GM18520 (cell line): Measurements from ENCODE around the gene EML2.
"Not testable (repeated sequence)": the region's sequence is repeated elsewhere in the genome, so short reads cannot be mapped to it uniquely, and the experiment has no call there.

Source experiments
- ATAC-seq: cut with Tn5 transposase; IDR thresholded peaks from one replicate; pipeline ENCODE4 v1.9.1; 2021; ENCODE audit not compliant: unreplicated experiment

The EML2 gene

DNA sequence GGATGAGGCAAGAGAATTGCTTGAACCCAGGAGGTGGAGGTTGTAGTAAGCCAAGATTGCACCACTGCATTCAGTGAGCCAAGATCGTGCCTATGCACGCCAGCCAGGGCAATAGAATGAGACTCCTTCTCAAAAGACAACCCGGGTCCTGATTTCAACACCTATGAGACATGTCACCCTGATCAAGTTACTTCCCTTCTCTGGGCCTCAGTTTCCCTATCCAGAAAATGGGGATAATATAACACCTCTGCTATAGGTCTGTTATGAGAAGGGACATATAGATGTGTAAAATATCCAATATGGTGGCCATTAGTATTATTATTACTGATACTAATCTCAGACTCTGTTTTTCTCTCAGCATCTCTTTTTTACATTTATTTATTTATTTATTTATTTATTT is 15.9 kb upstream of the EML2 start:
- ATAC-seq: no peak

DNA sequence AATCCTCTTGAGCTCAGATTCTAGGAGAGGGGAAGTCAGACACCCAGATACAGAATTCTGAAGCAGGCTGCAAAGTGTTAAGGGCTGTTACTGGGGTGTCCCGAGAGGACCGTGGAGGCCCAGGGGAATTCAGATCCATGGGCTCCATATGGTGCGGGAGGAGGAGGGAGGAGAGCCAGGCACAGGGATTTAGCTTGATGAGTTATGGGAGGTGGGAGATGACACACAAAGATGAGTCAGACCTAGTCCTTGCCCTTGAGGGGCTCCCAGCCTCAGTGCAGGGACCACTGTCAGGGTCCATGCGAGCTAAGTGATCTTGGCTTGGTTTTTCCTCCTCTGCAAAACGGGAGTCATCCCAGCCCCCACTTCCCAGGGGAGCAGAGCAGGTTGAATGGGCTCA is 14.4 kb upstream of the EML2 start:
- no peak for ATAC-seq

DNA sequence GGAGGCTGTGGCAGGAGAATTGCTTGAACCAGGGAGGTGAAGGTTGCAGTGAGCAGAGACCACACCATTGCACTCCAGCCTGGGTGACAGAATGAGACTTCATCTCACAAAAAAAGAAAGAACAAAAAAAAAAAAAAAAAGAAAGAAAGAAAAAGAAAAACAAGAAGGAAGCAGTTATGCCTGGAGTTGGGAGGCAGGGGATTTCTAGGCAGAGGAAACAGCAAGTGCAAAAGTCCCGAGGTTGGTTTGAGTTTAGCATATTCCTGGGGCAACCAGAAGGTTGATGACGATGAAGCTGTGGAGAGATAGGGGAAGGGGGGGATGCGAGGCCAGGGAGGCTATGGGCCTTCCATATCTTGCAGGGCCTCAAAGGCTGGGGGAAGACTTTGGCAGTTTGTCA is 11.5 kb upstream of the EML2 start:
- no peak for ATAC-seq

DNA sequence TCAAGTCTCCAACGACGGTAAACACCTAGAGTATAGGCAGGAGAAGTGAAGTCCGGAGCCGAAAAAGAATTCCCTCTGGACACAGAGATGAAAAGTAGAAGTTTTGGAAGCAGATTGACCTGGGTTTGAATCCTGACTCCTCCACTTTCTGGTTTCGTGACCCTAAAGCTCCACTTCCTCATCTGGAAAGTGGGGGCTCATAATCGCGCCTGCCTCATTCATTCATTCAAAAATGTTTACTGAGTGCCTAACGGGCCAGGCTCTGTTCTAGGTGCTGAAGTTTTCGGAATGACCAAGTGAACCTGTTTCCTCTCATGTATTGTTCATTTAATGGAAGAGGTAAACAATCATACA is 7.1 kb upstream of the EML2 start:
- no peak for ATAC-seq

DNA sequence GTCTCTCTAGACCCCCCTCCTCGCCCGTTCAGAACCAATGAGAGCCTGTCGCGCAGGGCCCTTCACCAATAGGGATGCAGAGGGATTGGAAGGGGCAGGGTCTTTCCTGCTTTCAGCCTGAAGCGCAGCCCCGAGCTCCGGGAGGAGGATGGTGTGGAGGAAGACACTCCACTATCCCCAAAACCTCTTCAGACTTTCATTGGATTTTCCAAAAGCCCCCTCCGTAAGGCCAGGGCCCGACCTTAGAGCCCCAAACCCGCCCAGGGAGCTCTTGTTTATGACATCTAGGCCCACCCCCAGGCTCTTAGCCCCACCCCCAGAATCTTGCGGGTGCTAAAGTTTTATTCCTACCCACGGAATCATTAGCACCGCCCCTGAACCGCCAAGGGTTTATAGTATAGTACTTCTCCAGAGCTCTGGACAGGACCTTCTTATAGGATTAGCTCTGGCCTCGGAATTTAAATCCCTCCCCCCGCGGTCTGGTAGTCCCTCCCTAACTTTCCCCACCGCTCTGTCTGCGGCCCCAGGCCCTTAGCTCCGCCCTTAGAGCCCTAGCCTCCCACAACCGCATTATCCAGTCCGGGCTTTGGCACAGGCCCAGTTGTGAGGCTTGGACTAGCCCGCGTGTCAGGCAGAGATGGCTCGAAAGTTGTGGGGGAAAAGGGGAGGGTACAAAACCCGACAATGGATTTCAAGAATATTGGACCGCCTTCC is 6.6 kb upstream of the EML2 start:
- ATAC-seq: peak; percentile 25

DNA sequence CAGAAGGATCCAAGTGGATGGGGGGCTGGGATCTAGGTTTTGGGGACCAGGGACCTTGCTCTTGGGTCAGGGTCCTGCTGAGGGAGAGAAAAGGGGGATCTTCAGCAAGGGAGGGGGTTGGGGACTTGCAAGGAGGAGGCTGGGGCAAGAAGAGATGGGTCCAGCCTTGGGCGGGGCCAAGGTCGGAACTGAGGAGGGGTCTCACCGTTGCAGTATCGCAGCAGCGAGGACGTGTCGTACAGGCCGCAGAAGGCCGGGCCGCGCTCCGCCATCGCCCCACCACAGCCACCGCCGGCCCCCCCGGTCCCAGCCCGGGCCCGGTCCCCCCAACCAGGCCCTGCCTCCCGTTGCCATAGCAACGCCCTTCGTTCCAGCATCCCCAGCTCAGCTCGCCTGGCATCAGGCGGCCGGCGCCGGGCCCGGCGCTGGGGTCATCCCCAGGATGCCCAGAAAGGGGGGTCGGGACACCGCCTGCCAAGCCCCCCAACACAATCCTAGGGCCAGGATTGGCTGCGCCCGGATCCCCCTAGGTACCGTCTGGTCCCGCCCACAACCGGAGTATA is 6.0 kb upstream of the EML2 start:
- ATAC-seq: no peak

DNA sequence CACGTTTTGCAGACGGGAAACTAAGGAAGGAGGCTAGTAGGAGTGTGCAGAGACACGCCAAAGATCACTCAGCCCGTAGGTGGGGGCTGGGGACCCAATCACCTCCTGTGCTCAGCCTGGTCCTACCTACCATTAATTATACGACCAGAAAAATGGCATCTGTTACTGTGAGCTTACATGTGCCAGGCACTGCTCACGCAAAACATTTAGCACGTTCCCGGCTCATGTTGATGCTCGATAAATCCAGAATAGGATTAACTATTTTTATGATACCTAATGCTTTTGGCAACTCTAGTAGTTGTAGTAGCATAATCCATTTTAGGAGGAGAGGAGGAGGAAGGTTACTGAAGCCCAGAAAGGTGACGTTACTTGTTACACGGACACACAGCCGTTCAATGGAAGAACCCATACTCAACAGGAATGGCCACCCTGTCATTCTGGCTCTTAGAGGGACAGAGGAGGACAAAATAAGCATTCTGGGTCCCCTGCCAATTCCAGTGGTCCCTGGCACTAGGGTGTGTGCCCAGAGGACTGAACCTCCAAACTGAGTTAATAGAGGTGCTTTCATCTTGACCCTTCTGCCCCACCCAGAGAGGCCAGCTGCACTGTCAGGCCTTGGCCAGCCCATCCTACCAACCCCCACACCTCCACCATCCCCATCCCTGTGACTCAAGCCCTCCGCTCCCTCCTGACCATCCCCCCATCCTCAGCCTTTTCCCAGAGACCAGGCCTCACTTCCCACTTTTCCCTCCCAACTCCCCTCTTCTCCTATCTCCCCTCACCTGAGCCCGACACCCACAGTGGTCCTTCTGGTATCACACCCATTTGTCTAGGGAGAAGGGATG is 5.0 kb upstream of the EML2 start:
- no peak for ATAC-seq

DNA sequence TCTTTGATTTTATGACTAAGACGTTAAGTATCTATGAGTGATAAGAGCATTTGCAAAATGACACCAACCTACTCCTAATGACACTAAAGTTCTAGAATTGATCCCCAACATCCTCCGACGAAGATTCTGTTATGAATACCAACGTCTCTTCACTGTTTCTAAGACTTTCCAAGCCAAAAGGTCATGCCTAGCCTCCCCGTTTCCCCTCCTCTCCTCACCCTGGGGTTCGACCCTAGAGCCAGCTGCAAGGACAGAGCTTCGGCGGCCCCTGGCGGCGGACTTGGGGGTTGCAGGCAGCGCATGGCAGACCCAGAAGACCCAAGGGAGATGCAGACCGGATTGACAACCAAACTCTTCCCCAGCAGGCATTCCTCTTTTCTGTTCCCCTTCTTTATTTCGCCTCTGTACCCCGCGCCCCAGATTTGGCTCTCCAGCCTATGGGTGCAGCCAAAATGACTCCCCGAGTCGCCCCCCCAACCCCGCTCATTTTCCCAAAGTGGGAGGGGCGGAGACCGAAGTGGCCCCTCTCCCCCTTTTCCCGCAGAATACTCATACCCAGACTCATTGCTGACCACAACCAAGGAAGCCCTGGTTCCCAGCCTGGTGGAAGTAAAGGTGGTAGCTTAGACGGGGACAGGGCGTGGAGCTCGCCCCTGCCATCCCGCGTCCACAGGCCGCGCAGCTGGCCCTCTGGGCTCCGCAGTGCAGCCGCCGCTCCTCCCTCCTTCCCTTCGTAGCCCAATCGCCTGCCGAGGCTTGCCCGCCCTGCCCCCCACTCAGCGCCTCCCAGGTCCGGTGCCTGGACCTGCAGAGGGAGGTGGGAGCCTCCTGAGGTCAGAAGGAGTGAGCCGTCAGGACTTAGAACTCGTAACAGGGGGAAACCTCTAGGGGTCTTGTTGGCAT is 4.1 kb upstream of the EML2 start:
- no peak for ATAC-seq

DNA sequence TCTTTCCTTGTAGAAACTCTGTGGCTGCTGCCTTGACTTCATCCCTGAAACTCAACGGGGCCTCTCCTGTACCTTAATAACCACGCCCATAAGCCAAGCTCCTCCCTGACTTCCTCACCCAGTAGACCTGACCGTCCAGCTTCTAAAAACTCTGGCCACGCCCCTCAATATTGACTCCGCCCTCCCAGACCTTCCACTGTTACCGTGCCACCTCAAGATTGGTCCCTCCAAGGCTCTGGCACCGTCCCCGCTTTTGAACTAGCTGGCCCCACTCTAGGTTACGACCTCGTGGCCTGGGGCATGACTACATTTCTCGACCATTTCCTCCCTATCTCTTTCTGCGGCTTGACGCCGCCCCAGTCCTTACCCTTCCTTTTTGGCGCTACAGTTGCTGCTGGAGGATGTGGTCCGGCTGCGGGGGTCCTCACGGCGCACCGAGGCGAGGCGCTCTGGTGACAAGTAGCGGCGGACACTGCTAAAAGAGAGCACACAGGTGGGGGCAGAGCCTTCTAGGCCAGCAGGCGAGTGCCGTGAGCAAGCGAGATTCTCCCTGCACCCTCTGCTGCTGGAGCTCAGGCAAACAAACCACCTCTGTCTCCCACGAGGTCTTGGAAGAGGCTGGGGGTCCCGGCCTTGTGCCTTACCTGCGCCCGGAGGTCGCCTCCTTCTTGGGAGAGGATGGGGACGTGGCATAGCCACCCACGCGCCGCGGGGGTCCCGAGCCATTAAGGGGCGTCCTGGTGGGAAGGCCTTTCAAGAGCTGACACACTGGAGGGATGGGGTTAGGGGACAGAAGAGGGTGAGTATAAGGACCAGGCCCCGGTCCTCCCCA is 2.3 kb upstream of the EML2 start:
- peak; percentile 32 for ATAC-seq

DNA sequence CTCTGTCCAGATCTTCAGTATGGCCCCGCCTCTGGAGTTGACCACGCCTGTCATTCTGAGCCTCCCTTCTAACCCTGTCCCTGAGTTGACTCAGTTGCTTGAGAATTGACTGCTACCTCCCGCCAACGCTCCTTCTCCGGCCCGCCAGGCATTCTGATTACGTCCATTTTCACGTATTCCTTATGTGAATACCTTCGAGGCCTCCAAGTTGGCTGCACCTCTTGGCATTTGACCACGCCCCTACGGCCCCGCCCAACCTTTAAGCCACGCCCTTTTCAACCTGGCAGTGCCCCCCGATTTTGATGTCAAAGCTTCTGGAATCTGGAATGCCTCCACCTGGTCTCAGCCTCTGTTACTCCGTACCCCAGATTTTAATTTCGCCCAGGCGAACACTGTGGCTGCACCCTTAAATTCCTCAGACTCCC is 1.7 kb upstream of the EML2 start:
- ATAC-seq: no peak

DNA sequence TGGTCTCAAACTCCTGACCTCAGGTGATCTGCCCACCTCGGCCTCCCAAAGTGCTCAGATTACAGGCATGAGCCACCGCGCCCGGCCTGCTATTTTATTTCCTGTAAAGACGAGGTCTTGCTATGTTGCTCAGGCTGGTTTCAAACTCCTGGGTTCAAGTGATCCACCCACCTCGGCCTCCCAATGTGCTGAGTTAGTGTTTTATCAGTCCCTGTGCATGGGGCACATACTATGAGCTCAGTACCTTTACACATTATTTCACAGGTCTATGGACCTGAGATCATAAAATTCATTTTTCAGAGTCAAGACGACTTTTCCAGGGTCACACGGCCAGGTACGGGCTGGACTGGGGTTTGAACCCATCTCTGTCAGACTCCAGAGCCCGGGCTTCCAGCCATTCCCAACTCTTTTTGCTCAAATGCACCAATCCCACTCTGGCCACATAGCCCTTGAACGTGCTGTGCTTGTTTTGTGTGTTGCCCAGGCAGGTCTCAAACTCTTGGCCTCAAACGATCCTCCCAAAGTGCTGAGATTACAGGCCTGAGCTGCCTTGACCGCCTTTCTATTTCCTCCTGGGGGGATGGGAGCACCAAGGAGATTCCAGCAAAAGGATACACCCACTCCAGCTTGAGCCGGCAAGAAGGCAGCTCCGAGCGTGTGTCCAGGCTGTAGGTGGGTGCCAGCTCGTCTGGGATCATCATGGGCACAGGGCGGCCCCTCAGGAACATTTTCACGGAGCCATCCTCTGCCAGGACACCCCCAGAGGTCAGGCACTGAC is 1.1 kb downstream of the EML2 start:
- ATAC-seq: no peak

DNA sequence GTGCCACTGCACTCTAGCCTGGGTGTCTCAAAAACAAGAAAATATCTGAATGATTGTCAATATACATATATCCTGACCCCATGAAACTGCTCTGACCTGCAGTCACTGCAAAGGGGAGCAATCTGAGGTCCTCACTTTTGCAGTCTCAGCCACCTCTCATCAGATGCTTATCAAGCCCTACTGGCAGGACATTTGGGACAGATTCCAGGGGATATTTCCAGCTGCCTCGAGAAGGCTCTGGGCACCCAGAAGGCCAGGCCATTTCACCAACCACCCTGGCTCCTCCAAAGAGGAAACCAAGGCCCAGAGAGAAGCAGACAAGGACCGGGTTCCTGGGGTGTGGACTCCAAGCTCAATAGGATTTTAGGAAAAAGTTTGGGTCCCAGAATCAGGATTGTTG is 2.3 kb downstream of the EML2 start:
- no peak for ATAC-seq

DNA sequence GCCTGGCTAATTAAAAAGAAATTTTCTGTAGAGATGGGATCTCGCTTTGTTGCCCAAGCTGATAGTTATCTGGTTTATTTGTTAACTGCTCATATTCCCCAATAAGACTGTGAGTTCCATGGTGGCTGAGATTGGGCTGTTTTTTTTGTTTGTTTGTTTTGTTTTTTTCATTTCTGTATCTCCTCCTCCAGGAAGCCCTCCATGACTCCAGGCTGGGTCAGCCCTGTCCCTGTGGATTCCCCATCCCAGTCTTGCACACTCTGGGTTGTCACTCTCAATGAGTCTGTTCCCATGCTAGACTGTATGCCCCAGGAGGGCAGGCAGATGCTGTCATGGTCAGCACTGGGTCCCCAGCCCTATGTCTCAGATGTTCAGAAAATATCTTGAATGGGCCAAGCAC is 2.9 kb downstream of the EML2 start:
- no peak for ATAC-seq

DNA sequence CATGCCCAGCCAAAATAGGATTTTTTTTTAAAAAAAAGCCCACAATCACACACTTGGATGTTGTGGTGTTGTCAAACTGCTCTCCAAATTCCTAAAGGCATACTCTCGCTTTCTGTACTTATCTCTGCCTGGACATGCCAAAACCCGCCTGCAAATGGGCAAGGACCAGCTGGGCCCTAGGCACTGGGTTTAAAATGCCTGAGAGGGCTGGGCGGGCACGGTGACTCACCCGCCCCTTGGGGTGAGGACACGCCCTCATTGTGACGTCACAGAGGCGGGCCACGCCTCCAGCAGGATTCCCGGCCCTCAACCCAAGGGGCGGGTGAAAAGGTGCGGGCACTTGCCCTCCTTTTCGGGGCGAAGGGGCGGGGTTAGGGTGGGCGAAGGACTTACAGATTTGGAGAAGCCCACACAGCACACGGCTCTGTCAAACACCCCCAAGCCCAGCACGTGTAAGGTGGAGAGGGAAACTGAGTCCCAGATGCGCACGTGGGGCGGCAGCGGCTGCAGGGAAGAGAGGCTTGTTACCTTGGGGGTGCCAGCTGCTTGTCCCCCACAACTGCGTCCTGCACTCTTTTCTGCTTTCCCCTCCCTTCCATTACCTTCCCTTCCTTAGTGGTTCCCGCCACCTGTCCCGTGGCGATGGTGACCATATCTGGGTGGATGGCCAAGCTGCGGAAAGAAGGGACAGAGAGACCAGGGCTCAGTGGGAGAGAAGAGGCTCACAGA is 6.6 kb downstream of the EML2 start:
- ATAC-seq: no peak

DNA sequence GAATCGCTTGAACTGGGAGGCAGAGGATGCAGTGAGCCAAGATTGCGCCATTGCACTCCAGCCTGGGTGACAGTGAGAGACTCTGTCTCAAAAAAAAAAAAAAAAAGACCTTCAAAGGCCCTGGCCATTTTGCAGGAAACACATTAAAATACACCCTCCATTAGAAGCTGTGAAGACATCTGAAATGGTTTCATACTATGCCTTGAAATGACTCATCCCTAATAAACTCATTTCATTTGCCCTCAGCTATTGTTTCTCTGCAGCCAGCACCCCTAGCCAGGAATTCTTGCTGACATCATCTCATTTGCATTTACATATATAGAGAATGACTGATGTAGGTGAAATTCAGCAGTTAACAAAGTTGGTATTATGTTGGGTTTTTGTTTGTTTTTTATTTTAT is 8.7 kb downstream of the EML2 start:
- ATAC-seq: no peak

DNA sequence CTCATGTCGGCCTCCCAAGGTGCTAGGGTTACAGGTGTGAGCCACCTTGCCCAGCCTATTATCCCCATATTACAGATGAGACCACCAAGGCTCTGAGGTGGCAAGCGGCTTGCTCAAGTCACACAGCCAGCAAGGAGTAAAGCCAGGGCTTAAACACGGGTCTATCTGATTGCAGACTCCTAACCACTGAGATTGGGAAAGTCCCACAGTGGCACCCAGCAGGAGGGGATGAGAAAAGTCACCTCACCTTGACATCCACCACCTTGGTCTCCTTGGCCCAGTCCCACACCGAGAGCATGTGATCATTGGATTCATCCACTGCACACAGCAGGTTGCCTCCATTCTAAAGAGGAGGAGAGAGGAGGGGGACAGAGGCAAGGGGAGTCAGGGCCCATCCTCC is 9.5 kb downstream of the EML2 start:
- ATAC-seq: no peak

DNA sequence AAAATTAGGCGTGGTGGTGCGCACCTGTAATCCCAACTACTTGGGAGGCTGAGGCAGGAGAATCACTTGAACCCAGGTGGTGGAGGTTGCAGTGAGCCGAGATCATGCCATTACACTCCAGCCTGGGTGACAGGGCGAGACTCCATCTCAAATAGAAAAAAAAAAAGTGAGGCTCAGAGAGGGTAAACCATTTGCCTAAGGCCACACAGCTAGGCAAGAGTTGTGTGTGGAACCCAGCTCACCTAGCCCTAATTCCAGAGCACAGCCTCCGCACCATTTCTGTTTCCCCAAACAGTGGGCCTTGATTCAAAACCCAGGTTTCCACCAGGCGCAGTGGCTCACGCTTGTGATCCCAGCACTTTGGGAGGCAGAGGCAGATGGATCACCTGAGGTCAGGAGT is 11.0 kb downstream of the EML2 start:
- ATAC-seq: not testable (repeated sequence)

DNA sequence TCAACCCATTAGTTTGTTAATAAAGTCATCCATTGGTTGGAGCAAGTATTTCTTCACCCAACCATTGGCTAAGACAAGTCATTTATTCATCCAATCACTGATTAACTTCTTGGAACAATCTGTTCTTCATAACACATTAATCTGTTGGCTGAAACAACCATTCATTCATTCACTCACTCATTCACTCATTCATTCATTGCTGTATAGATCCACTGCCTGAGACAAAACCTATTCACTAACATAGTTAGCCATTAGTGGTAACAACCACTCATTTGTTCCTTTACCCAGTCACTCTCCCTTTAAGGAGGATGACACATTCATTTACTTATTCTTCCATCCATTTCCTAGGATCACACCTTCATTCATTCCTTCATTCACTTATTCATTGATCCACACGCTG is 15.2 kb downstream of the EML2 start:
- no peak for ATAC-seq

DNA sequence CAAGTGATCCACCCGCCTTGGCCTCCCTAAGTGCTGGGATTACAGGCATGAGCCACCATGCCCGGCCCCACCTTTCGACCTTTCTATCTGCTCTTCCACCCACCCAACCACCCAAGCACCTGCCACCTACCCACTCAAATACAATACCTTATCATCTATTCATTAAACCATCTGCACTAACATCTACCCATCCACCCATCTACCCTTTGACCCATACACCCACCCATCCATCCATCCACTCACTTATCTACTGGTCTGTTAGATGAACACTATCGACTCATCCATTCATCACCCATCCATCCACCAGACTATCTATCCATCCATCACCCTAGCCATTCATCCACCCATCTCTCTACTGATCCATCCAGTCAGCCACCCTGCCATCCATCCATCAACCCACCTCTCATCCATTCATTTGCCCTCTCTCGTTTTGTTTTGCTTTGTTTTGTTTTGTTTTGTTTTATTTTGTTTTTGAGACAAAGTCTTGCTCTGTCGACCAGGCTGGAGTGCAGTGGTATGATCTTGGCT is 17.2 kb downstream of the EML2 start:
- no peak for ATAC-seq
